HepG2 (cell line): ENCODE data around the gene GINS3. TPM values are rescaled to one million over a fixed set of nuclear protein-coding genes. Genes with fewer than 3 reads are reported as not detected.
A peak's percentile ranks its signal among the peaks of the same experiment; 100 is the strongest.

Experiments
- ARID2 ChIP-seq: sonication (generic); formaldehyde crosslinking; IDR thresholded peaks from 2 replicates; pipeline ENCODE4 v1.8.1; 2022; ENCODE audit warnings: mild to moderate bottlenecking, missing genetic modification reagents, borderline replicate concordance
- ARID5B ChIP-seq: IDR thresholded peaks from 2 replicates; pipeline ENCODE4 v1.4.0; 2020; ENCODE audit warnings: mild to moderate bottlenecking, missing genetic modification reagents
- BCLAF1 ChIP-seq: fragments of 450-650 bp; IDR thresholded peaks from 2 replicates; pipeline ENCODE4 v1.6.1; 2017; ENCODE audit warnings: mild to moderate bottlenecking
- CHD4 ChIP-seq: fragments of 200-600 bp; sonication (generic); IDR thresholded peaks from 2 replicates; pipeline ENCODE4 v1.7.0; 2017; ENCODE audit warnings: mild to moderate bottlenecking, low read length, borderline replicate concordance
- DDIT3 ChIP-seq: sonication (generic); formaldehyde crosslinking; IDR thresholded peaks from 2 replicates; pipeline ENCODE4 v1.4.0; 2020; ENCODE audit warnings: mild to moderate bottlenecking, missing genetic modification reagents
- GATA4 ChIP-seq: sonication (generic); IDR thresholded peaks from 2 replicates; pipeline ENCODE4 v1.6.1; 2016; ENCODE audit warnings: antibody characterized with exemption, low read depth, borderline replicate concordance
- GZF1 ChIP-seq: sonication (generic); formaldehyde crosslinking; IDR thresholded peaks from 2 replicates; pipeline ENCODE4 v1.5.1; 2020; ENCODE audit warnings: mild to moderate bottlenecking, missing genetic modification reagents
- KAT8 ChIP-seq: IDR thresholded peaks from 2 replicates; pipeline ENCODE4 v1.6.1; 2016; ENCODE audit warnings: missing genetic modification reagents, missing compliant biosample characterization
- MIER3 ChIP-seq: IDR thresholded peaks from 2 replicates; pipeline ENCODE4 v1.6.1; 2016; ENCODE audit warnings: missing compliant biosample characterization, borderline replicate concordance
- MLLT10 ChIP-seq: sonication (generic); formaldehyde crosslinking; IDR thresholded peaks from 2 replicates; pipeline ENCODE4 v1.4.0; 2020; ENCODE audit warnings: missing genetic modification reagents
- PLRG1 ChIP-seq: fragments of 450-650 bp; conservative IDR thresholded peaks from 2 replicates; pipeline ENCODE4 v1.6.1; 2016
- RFX5 ChIP-seq: IDR thresholded peaks from 2 replicates; pipeline ENCODE4 v1.6.1; 2011; ENCODE audit warnings: low read depth, low read length, improper control_type of control experiment
- SMC3 ChIP-seq: IDR thresholded peaks from 2 replicates; pipeline ENCODE4 v1.6.1; 2011; ENCODE audit warnings: low read length, improper control_type of control experiment
- ZMYM2 ChIP-seq: sonication (generic); formaldehyde crosslinking; IDR thresholded peaks from 2 replicates; pipeline ENCODE4 v1.8.0; 2022; ENCODE audit warnings: mild to moderate bottlenecking, missing genetic modification reagents
- ZNF253 ChIP-seq: sonication (generic); formaldehyde crosslinking; IDR thresholded peaks from 2 replicates; pipeline ENCODE4 v1.8.0; 2022; ENCODE audit warnings: mild to moderate bottlenecking, missing genetic modification reagents, borderline replicate concordance
- ZNF331 ChIP-seq: sonication (generic); formaldehyde crosslinking; IDR thresholded peaks from 2 replicates; pipeline ENCODE4 v1.4.0; 2020; ENCODE audit warnings: missing genetic modification reagents
- ZNF567 ChIP-seq: sonication (generic); formaldehyde crosslinking; IDR thresholded peaks from 2 replicates; pipeline ENCODE4 v1.8.1; 2023; ENCODE audit warnings: mild to moderate bottlenecking, missing genetic modification reagents, borderline replicate concordance
- ZNF644 ChIP-seq: IDR thresholded peaks from 2 replicates; pipeline ENCODE4 v1.6.1; 2016; ENCODE audit warnings: low read depth
- ZNF720 ChIP-seq: sonication (generic); formaldehyde crosslinking; IDR thresholded peaks from 2 replicates; pipeline ENCODE4 v1.4.0; 2020; ENCODE audit warnings: missing genetic modification reagents
- ZNF770 ChIP-seq: sonication (generic); formaldehyde crosslinking; IDR thresholded peaks from 2 replicates; pipeline ENCODE4 v1.5.0; 2020; ENCODE audit warnings: mild to moderate bottlenecking, missing genetic modification reagents
- polyA plus RNA-seq, 8 experiments: library from polyadenylated mRNA; depleted of rRNA in 3 of 8; stranded (reverse) in 7 of 8; unstranded in 1 of 8; fragments of >200 nt; fragmentation: Illumina TruSeq in 4 of 8; extraction: Trizol in 4 of 8; gene quantifications; 2 replicates each; pipeline versions ENCODE4 v1.2.1 to v1.2.3, GENCODE V29; 2011 to 2016; ENCODE audit warnings: low read depth in 4 of 8, missing spikeins in 1 of 8, mixed read lengths in 1 of 8; ENCODE audit not compliant: insufficient read depth in 1 of 8
- total RNA-seq, 5 experiments: library from RNA; depleted of rRNA; stranded (reverse); fragments of >200 nt; fragmentation: Illumina TruSeq; extraction: Trizol; gene quantifications; 2 replicates each; pipeline ENCODE4 v1.2.3, GENCODE V29; 2016; ENCODE audit warnings: low read depth in 1 of 5

Gene GINS3
- total and polyA plus RNA-seq, 2 of the 13 experiments (the other 11 are each of a cell fraction or from before 2014, with no cell fraction given), result 6.5 to 19.3 TPM

GRCh38 chr16:58392215-58393137 lies at the start of gene GINS3 (continued):
- TF ChIP-seq ZNF770 (CRISPR knock-in tag) (peak; percentile 55; the same call in 1 of the 2 replicates), ZNF720 (CRISPR knock-in tag) (no peak; the same call in 1 of the 2 replicates), BCLAF1 (no peak), ZNF567 (CRISPR knock-in tag) (peak; percentile 91; the same call in 1 of the 2 replicates), GZF1 (CRISPR knock-in tag) (peak; percentile 39; the same call in 1 of the 2 replicates), KAT8 (CRISPR knock-in tag) (peak; percentile 93), MLLT10 (CRISPR knock-in tag) (no peak), ZNF644 (no peak), CHD4 (no peak), ZNF253 (CRISPR knock-in tag) (no peak; the same call in none of the 2 replicates), ARID5B (CRISPR knock-in tag) (peak; percentile 40; the same call in 1 of the 2 replicates), ZMYM2 (CRISPR knock-in tag) (peak; percentile 89), PLRG1 (no peak), ZNF331 (CRISPR knock-in tag) (peak; percentile 77), DDIT3 (CRISPR knock-in tag) (no peak), GATA4 (no peak), RFX5 (no peak), ARID2 (peak; percentile 84; the same call in 1 of the 2 replicates), MIER3 (CRISPR knock-in tag) (peak; percentile 83), SMC3 (no peak)
